Activated CD4-positive, CD25-positive, alpha-beta regulatory T cell (primary cell): ENCODE data around the gene TNIP1.

ENCODE experiments used
- DNase-seq, 4 experiments: peaks; one replicate each; lab custom pipeline; 2025; lab: John Stamatoyannopoulos, UW

Gene TNIP1

GRCh38 chr5:151080613-151081430 is at the start of gene TNIP1:
Gene TNIP1, minus strand, starts transcription at chr5:151081034. Its CDS starts 15,939 bp downstream, at chr5:151065095.
- peak; percentile 86 to 90 (median 88) for DNase-seq

- no peak for DNase-seq
Observed at GRCh38 chr5:151130235-151130921, 49.5 kb upstream of the TNIP1 start.

- DNase-seq = no peak
Observed at GRCh38 chr5:151128817-151129216, 48.0 kb upstream of the TNIP1 start.

DNA sequence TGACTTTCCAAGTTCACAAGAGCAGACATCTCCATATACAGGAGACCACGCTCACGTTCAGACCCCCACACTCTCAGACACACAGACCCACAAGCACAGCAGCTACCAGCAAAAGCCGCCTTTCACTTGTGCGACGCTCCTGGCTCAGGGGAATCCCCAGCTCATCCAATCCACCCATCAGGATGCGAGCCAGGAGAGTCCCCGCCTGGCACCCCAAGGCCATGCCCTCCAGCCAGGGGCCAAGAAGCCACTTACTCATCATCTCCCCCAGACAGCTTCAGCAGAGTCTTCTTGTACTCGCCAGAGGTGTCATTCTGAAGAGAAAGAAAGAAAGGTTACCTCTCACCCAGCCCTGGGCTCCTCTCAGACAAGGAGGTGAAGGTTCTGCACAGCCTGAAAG is 47.1 kb upstream of the TNIP1 start:
- no peak for DNase-seq

GRCh38 chr5:151126199-151126645 is 45.4 kb upstream of the TNIP1 start:
- peak; percentile 47 to 58 (median 48) for DNase-seq

DNA sequence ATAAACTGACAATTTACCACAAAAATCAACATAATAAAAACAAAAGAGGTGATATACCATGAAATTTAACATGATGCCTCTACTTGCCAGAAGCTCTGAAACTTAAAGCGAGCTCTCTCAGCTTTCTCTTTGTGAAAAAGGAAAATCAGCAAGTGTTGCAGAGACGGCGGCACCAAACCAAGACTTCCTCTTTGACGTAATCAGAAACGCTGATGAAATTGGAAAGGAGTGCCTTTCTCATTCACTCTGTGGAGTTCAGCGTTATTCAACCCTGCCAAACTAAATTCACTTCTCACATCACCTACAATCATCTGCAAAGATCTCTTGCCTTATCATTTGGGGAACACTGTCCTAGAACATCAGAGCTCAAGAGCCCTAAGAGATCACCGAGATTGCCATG is 44.6 kb upstream of the TNIP1 start:
- no peak for DNase-seq

- no peak for DNase-seq
Observed at GRCh38 chr5:151123897-151124751, 43.3 kb upstream of the TNIP1 start.

- no peak for DNase-seq
Observed at GRCh38 chr5:151122828-151123227, 42.0 kb upstream of the TNIP1 start.

- DNase-seq = no peak
Observed at GRCh38 chr5:151121665-151122064, 40.8 kb upstream of the TNIP1 start.

DNA sequence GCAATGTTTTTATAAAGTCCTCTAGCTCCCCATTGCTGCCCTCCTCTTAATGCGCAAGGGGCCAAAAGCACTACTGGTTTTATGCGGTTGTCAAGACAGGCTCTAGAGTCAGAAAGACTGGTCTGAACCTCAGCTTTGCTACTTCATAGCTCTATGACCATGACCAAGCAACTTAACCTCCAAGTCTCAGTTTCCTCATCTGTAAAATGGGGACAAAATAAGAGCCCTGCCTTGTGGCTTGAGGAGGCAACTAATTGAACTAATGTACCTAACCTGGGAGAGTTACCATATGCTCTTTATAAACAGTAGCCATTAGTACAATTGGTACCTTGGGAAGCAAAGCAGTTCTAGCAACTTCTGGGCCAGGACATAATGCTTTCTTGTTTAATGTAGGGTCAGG is 40.3 kb upstream of the TNIP1 start:
- no peak for DNase-seq

GRCh38 chr5:151118913-151119575 is 38.2 kb upstream of the TNIP1 start:
- DNase-seq = no peak

DNA sequence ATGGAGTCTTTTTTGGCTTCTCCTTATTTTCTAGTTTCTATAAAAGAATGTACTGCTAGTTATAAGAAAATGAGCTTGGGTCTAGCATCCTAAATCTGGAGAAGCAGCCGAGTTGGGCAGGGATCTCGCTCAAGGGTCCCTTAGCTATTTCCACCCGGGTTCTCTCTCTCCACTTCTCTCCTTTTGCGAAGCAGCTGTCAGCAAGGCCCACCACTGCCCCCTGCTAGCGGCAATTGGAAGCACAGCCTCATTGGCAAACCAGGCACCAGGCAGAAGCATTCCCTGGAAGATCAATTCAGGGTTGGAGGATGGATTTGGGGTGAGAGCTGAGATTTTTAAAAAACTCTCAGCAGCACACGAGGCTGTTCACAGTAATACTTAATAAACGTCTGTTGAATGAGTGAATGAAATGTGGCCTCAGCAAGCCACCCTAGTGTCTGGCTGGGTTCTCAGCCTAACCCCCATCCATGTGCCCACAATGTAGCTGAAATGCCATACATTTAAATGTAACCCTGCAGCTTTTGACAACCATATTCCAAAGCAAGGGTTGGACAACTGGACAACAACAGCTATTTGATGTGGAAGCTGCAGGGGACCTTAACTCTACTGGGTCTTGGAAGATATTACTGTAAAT is 34.6 kb upstream of the TNIP1 start:
- DNase-seq = peak; percentile 52 to 70 (median 56)

DNA sequence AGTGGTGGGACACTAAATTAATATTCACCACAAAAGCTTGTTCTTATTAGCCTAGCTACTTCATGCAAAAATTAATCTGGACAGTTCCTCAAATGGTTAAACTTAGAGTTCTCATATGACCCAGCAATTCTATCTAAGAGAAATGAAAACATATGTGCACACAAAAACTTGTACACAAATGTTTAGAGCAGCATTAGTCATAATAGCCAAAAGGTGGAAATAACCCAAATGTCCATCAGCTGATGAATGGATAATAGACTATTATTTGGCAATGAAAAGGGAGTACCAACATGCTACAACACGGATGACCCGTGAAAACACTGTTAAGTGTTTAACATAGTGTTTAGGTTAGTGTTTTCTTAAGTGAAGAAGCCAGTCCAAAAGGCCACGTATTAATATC is 32.8 kb upstream of the TNIP1 start:
- DNase-seq = no peak

DNA sequence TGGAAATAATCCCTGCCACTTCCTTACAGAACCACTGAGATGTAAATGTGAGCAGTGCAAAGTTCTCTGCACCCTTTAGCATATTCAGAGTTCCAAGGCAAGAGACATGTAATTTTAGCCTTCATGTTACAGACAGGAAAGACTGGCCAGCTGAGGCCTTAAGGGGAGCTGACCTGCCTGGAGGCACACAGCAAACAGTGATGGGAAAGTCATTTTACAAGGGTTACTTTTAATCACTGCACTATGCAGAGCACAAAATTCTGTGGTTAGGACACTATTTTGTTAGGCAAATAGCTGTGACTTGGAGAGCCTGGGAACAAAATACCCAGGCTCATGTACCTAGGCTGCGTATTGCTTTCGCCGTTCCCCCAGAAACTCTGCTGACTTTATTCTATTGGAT is 30.2 kb upstream of the TNIP1 start:
- no peak for DNase-seq

DNA sequence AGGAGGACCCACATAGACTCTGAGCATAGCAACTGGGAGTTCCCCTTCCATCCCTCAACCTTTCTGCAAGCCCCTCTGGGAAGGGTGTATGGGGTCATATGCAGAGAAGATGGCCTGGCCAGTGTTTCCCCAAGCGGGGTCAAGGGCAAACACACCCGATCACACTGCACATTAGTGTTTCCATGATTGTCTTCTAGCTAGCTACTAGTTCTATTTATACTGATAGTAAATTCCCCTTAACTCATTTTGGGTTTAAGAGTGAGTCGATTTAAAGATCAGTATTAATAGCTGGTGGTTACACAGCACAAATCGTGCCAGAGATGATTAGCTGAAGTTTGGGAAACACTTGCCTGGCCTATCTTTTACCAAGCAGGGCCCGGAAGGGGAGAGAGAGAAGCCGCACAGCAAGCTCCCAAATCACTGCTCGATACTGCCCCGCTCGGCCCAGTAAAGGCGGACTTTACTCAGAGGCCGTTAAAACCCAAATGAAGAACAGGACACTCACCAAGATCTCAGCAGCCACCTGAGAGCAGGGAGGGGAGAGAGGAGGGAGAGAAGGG is 29.4 kb upstream of the TNIP1 start:
- DNase-seq = no peak

DNA sequence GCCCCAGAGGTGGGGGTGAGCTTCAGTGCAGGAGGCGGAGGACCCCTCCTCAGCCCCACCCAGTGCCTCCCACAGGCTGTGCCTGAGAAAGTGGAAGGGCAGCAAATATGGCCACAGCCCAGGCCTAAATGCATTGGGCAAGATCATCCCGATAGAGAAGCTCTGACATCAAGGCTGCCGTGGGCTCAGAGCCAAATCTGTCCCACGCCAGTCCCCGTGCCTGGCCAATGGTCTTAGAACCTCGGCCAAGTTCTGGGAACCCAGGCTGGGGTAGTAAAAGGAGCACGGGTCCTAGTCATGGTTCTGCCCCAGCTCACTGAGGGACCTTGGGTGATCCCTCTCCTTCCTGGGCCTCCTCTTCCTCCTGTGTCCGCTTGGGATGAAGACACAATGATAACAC is 27.7 kb upstream of the TNIP1 start:
- DNase-seq = no peak

GRCh38 chr5:151107738-151108520 is 27.1 kb upstream of the TNIP1 start:
- DNase-seq = no peak

- DNase-seq = no peak
Observed at GRCh38 chr5:151107084-151107483, 26.2 kb upstream of the TNIP1 start.

DNA sequence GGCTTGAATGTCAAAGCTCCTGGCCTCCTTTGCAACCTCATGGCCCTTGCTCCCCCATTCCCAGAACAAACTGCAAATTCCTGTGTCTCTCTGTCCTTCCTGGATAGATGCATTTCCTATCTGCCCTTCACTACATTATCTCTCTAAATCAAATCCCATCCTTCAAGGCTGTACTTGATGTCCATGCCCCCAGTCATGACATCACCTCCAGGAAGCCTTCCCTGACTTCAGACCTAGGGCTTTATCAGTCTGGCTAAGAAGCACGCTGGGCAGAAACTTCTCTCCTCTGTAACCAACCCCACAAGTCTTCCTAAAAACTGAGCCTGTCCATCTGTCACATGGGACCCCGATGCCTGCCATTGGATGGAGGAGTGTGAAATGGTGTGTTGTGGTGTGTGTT is 25.7 kb upstream of the TNIP1 start:
- no peak for DNase-seq

GRCh38 chr5:151106043-151106442 is 25.2 kb upstream of the TNIP1 start:
- no peak for DNase-seq
